Spleen (tissue), 11 donors: ENCODE data around the gene SMARCAL1. TPM values are rescaled to one million over a fixed set of nuclear protein-coding genes. Genes with fewer than 3 reads are reported as not detected.

ENCODE experiments used
- DNase-seq: peaks from one replicate; pipeline ENCODE4 v3.0.0-alpha.2; 2020
- H3K27ac ChIP-seq, 8 donors: fragments of 200-600 bp; sonication (generic) in 7 of 8; 1 replicate in 4 of 8; 2 replicates in 4 of 8; pipeline versions ENCODE4 v1.5.0 to v1.8.0; 2016 to 2021; ENCODE audit warnings: inconsistent platforms in 4 of 8, mild to moderate bottlenecking in 4 of 8, moderate library complexity in 1 of 8
- H3K27me3 ChIP-seq, 7 donors: fragments of 200-600 bp; sonication (generic) in 6 of 7; replicated peaks in 1 of 7; 1 replicate in 4 of 7; 2 replicates in 3 of 7; pipeline versions ENCODE4 v1.5.0 to v1.8.0; 2016 to 2021; ENCODE audit warnings: inconsistent platforms in 3 of 7, mild to moderate bottlenecking in 1 of 7
- H3K36me3 ChIP-seq, 6 donors: fragments of 200-600 bp; sonication (generic) in 5 of 6; 1 replicate in 4 of 6; 2 replicates in 2 of 6; pipeline versions ENCODE4 v1.5.0 to v1.8.0; 2016 to 2021; ENCODE audit warnings: inconsistent platforms in 2 of 6
- H3K4me1 ChIP-seq, 6 donors: fragments of 200-600 bp; sonication (generic) in 5 of 6; 1 replicate in 3 of 6; 2 replicates in 3 of 6; pipeline versions ENCODE4 v1.5.0 to v1.8.0; 2016 to 2021; ENCODE audit warnings: inconsistent platforms in 3 of 6
- H3K4me3 ChIP-seq, 8 donors: fragments of 200-600 bp; sonication (generic) in 7 of 8; 1 replicate in 4 of 8; 2 replicates in 4 of 8; pipeline versions ENCODE4 v1.5.0 to v1.8.0; 2016 to 2021; ENCODE audit warnings: inconsistent platforms in 4 of 8, mild to moderate bottlenecking in 4 of 8, moderate library complexity in 2 of 8
- H3K9me3 ChIP-seq, 8 donors: fragments of 200-600 bp; sonication (generic) in 7 of 8; 1 replicate in 4 of 8; 2 replicates in 4 of 8; pipeline versions ENCODE4 v1.5.0 to v1.8.0; 2016 to 2021; ENCODE audit warnings: inconsistent platforms in 4 of 8
- CTCF ChIP-seq, 11 experiments: fragments of 200-600 bp in 7 of 11; fragments of 450-650 bp in 4 of 11; sonication (generic) in 4 of 11; IDR thresholded peaks in 8 of 11; conservative IDR thresholded peaks in 3 of 11; 1 replicate in 7 of 11; 2 replicates in 4 of 11; pipeline versions ENCODE4 v1.4.0 to v1.8.0; 2016 to 2021; ENCODE audit warnings: antibody characterized with exemption in 11 of 11, inconsistent platforms in 4 of 11, mild to moderate bottlenecking in 1 of 11
- POLR2A ChIP-seq, 3 donors: fragments of 450-650 bp; IDR thresholded peaks; one replicate each; pipeline ENCODE4 v1.5.1; 2017; ENCODE audit warnings: antibody characterized with exemption in 3 of 3, mild to moderate bottlenecking in 1 of 3
- POLR2AphosphoS5 ChIP-seq, 3 donors: sonication (generic); formaldehyde crosslinking; IDR thresholded peaks; one replicate each; pipeline ENCODE4 v1.5.1; 2017; ENCODE audit warnings: antibody characterized with exemption in 3 of 3
- WGBS, 5 donors: extraction: QIAGEN DNeasy Blood & Tissue Kit in 3 of 5; methylation state at CpG; one replicate each; pipeline versions ENCODE4 v1.1.5 to v1.1.7; 2013 to 2018; 5-methylcytosine and 5-hydroxymethylcytosine counted together
- intact Hi-C: fragments of 100-400 bp; cut with DNase I; formaldehyde crosslinking; loops from one replicate; pipeline ENCODE4 v1.15.0; 2023; ENCODE audit warnings: low total_unique reads
- polyA plus RNA-seq, 3 donors: library from polyadenylated mRNA; stranded (reverse); fragments of 200-250 nt; gene quantifications; one replicate each; pipeline ENCODE4 v1.2.1, GENCODE V29; 2013
- total RNA-seq, 7 donors: library from RNA; depleted of rRNA in 3 of 7; stranded (reverse); fragments of >200 nt in 3 of 7; fragmentation: NEBNext Ultra II Directional in 4 of 7; extraction: Animal tissue kit (Norgen Biotek cat#: 25700) in 4 of 7; gene quantifications; one replicate each; pipeline versions ENCODE4 v1.1.0 to v1.2.1, GENCODE V29; 2016 to 2021
- donor health status: healthy with polysubstance abuse.
- donor health status: DM: no; HTN: no; CAD: no; lungs with moderate emphysema.
- donor health status: DM: no; HTN: no; CAD: no.
- donor health status: Bipolar disorder and iron deficiency.
- donor health status: healthy.
- donor health status: DM: no; HTN: no; CAD: no.
- donor health status: DM: yes; HTN: yes; CAD: no.

Gene SMARCAL1
- total and polyA plus RNA-seq, 10 donors, result 7.3 to 34.9 (median 24.6) TPM

GRCh38 chr2:216486271-216486670 lies 74.0 kb downstream of the SMARCAL1 start:
- no peaks in the 10 kb centered on the region for H3K27me3 ChIP-seq
- H3K27ac ChIP-seq, result peak overlapping the region in 3 of 8 donors; percentile 38 to 59 (median 58)
- intact Hi-C loops, result no loop called here
- peaks cover 0 to 26% (median 17%) of the 10 kb centered on the region in 6 donors for H3K36me3 ChIP-seq
- H3K4me1 ChIP-seq, result peaks cover 0 to 21% (median 6%) of the 10 kb centered on the region in 6 donors
- H3K4me3 ChIP-seq, result no peak overlapping the region
- H3K9me3 ChIP-seq, result no peaks in the 10 kb centered on the region
- 65 to 89% (median 77%) methylated on average over 7 of the region's 7 CpGs for WGBS, 5 donors
- TF ChIP-seq POLR2AphosphoS5 (IDR thresholded peaks at IDR 0.05), result no peak
- no peak for TF ChIP-seq POLR2A (IDR thresholded peaks at IDR 0.05)
- no peak for TF ChIP-seq CTCF (IDR thresholded peaks at IDR 0.05 in 8 of 11, conservative IDR thresholded peaks at IDR 0.05 in 3 of 11)
- no peak for DNase-seq

GRCh38 chr2:216486708-216487107 lies 74.4 kb downstream of the SMARCAL1 start:
- DNase-seq, result no peak
- H3K36me3 ChIP-seq, result peaks cover 0 to 22% (median 15%) of the 10 kb centered on the region in 6 donors
- intact Hi-C loops, result no loop called here
- H3K4me3 ChIP-seq, result no peak overlapping the region
- H3K9me3 ChIP-seq, result no peaks in the 10 kb centered on the region
- H3K27me3 ChIP-seq, result no peaks in the 10 kb centered on the region
- H3K4me1 ChIP-seq, result peaks cover 0 to 24% (median 9%) of the 10 kb centered on the region in 6 donors
- H3K27ac ChIP-seq, result peak overlapping the region in 3 of 8 donors; percentile 38 to 59 (median 58)
- 10 to 60% (median 29%) methylated on average over 4 of the region's 4 CpGs for WGBS, 5 donors
- TF ChIP-seq POLR2A (IDR thresholded peaks at IDR 0.05), result no peak
- TF ChIP-seq CTCF (IDR thresholded peaks at IDR 0.05 in 8 of 11, conservative IDR thresholded peaks at IDR 0.05 in 3 of 11), result no peak
- no peak for TF ChIP-seq POLR2AphosphoS5 (IDR thresholded peaks at IDR 0.05)

GRCh38 chr2:216490061-216490460 lies 77.8 kb downstream of the SMARCAL1 start:
- 34 to 59% (median 41%) methylated on average over 1 of the region's 1 CpG for WGBS, 5 donors
- intact Hi-C loops, result loop anchor here (10.0 kb wide), 1 partner anchor 75 kb away; the partner anchor contains the start of gene SMARCAL1
- Histone ChIP-seq H3K27ac (no peak overlapping the region), H3K27me3 (no peaks in the 10 kb centered on the region), H3K4me3 (no peak overlapping the region), H3K36me3 (no peaks in the 10 kb centered on the region), H3K9me3 (no peaks in the 10 kb centered on the region), H3K4me1 (peaks cover 4 to 48% (median 25%) of the 10 kb centered on the region in 6 donors)
- DNase-seq, result no peak
- TF ChIP-seq POLR2AphosphoS5 (IDR thresholded peaks at IDR 0.05) (no peak), POLR2A (IDR thresholded peaks at IDR 0.05) (no peak), CTCF (IDR thresholded peaks at IDR 0.05 in 8 of 11, conservative IDR thresholded peaks at IDR 0.05 in 3 of 11) (no peak)

- Histone ChIP-seq H3K4me3 (no peak overlapping the region), H3K4me1 (peaks cover 6 to 57% (median 27%) of the 10 kb centered on the region in 6 donors), H3K36me3 (no peaks in the 10 kb centered on the region), H3K27me3 (no peaks in the 10 kb centered on the region), H3K9me3 (no peaks in the 10 kb centered on the region), H3K27ac (peak overlapping the region in 5 of 8 donors; percentile 60 to 75 (median 67))
- TF ChIP-seq POLR2AphosphoS5 (IDR thresholded peaks at IDR 0.05), result peak in 1 of 3 donors; percentile 34
- no peak for TF ChIP-seq CTCF (IDR thresholded peaks at IDR 0.05 in 8 of 11, conservative IDR thresholded peaks at IDR 0.05 in 3 of 11)
- no peak for DNase-seq
- intact Hi-C loops, result loop anchor here (10.0 kb wide), 1 partner anchor 77 kb away; the partner anchor contains the start of gene SMARCAL1
- WGBS, 5 donors, result 49 to 59% (median 56%) methylated on average over 9 of the region's 9 CpGs
These were observed 79.7 kb downstream of the SMARCAL1 start for GRCh38 chr2:216491793-216492596.
